ENCODE results near the gene MTMR12.

GRCh38 chr5:32285510-32286138, 27.1 kb downstream of the MTMR12 start:
- TF ChIP-seq, protein P1, sequence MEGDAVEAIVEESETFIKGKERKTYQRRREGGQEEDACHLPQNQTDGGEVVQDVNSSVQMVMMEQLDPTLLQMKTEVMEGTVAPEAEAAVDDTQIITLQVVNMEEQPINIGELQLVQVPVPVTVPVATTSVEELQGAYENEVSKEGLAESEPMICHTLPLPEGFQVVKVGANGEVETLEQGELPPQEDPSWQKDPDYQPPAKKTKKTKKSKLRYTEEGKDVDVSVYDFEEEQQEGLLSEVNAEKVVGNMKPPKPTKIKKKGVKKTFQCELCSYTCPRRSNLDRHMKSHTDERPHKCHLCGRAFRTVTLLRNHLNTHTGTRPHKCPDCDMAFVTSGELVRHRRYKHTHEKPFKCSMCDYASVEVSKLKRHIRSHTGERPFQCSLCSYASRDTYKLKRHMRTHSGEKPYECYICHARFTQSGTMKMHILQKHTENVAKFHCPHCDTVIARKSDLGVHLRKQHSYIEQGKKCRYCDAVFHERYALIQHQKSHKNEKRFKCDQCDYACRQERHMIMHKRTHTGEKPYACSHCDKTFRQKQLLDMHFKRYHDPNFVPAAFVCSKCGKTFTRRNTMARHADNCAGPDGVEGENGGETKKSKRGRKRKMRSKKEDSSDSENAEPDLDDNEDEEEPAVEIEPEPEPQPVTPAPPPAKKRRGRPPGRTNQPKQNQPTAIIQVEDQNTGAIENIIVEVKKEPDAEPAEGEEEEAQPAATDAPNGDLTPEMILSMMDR (conservative IDR thresholded peaks at IDR 0.05; ENCODE audit: low read length), result no peak
- TF ChIP-seq EZH2phosphoT487 (IDR thresholded peaks at IDR 0.05; ENCODE audit: borderline replicate concordance, low read depth, low read length), result no peak
